ENCODE measurements around the gene UBE4A. TPM values are rescaled to one million over a fixed set of nuclear protein-coding genes. Genes with fewer than 3 reads are reported as not detected.
A peak's percentile ranks its signal among the peaks of the same experiment; 100 is the strongest.

Gene UBE4A
- polyA plus RNA-seq, 3 donors: 34.5 to 50.0 (median 48.0) TPM

GRCh38 chr11:118340449-118340848 lies 19.0 kb upstream of the UBE4A start:
- DNase-seq: no peak

GRCh38 chr11:118341261-118341660 lies 18.1 kb upstream of the UBE4A start:
- no peak for DNase-seq

GRCh38 chr11:118341815-118342489 lies 17.4 kb upstream of the UBE4A start:
- no peak for DNase-seq

- DNase-seq: no peak
These were observed 16.8 kb upstream of the UBE4A start, which contains the start of gene CD3D for GRCh38 chr11:118342503-118343161. CD3D (minus strand) TSS chr11:118342705; CDS start chr11:118342607, 98 bp downstream.

GRCh38 chr11:118343248-118343647 lies 16.2 kb upstream of the UBE4A start:
- DNase-seq: no peak

- no peak for DNase-seq
These were observed 15.4 kb upstream of the UBE4A start, which contains the start of gene CD3G for GRCh38 chr11:118343981-118344515. CD3G (plus strand) TSS chr11:118344344; CDS start chr11:118344424, 80 bp downstream.

GRCh38 chr11:118349475-118349874 lies 9.9 kb upstream of the UBE4A start:
- DNase-seq: no peak

- DNase-seq: peak; percentile 8
These were observed 6.2 kb upstream of the UBE4A start for GRCh38 chr11:118353084-118353710.

GRCh38 chr11:118358071-118358470 lies 1.3 kb upstream of the UBE4A start:
- no peak for DNase-seq

- no peak for DNase-seq
These were observed 5.7 kb downstream of the UBE4A start for GRCh38 chr11:118364956-118365615.

GRCh38 chr11:118366287-118366686 lies 6.9 kb downstream of the UBE4A start:
- DNase-seq: no peak

GRCh38 chr11:118370774-118371173 lies 11.4 kb downstream of the UBE4A start:
- DNase-seq: no peak

GRCh38 chr11:118373263-118373662 lies 13.9 kb downstream of the UBE4A start:
- no peak for DNase-seq

GRCh38 chr11:118373871-118374270 lies 14.5 kb downstream of the UBE4A start:
- DNase-seq: no peak

GRCh38 chr11:118374729-118375128 lies 15.3 kb downstream of the UBE4A start:
- DNase-seq: no peak

- no peak for DNase-seq
These were observed 16.6 kb downstream of the UBE4A start for GRCh38 chr11:118375978-118376377.

- DNase-seq: no peak
These were observed 20.1 kb downstream of the UBE4A start for GRCh38 chr11:118379497-118379896.

- no peak for DNase-seq
These were observed 21.2 kb downstream of the UBE4A start for GRCh38 chr11:118380571-118380970.

- no peak for DNase-seq
These were observed 23.6 kb downstream of the UBE4A start for GRCh38 chr11:118382954-118383353.

GRCh38 chr11:118383657-118384056 lies 24.3 kb downstream of the UBE4A start:
- DNase-seq: no peak

GRCh38 chr11:118396097-118396501 lies 36.7 kb downstream of the UBE4A start:
- no peak for DNase-seq

GRCh38 chr11:118397448-118397847 lies 38.0 kb downstream of the UBE4A start:
- DNase-seq: no peak

Measured in renal pelvis (tissue), 4 donors.